Measurements from ENCODE around the gene CEP170B. TPM values are rescaled to one million over a fixed set of nuclear protein-coding genes. Genes with fewer than 3 reads are reported as not detected.

The CEP170B gene
- total and polyA plus RNA-seq, 3 donors from 2014 or later, result 33.9 to 79.7 (median 73.9) TPM

- no peak for DNase-seq
- intact Hi-C loops (cut with DNase I; ENCODE audit: low total_unique reads), result no loop called here
- TF ChIP-seq CTCF (IDR thresholded peaks at IDR 0.05), result no peak
- TF ChIP-seq POLR2A (IDR thresholded peaks at IDR 0.05), result no peak
- 88 to 92% methylated on average over 24 to 29 of the region's 29 CpGs for WGBS, 2 donors
- no peak overlapping the region for H3K27ac ChIP-seq
- H3K4me3 ChIP-seq, result no peak overlapping the region
- H3K4me1 ChIP-seq, result peaks cover 11% of the 10 kb centered on the region
- H3K9me3 ChIP-seq, result no peaks in the 10 kb centered on the region
- no peaks in the 10 kb centered on the region for H3K27me3 ChIP-seq
- H3K36me3 ChIP-seq (ENCODE audit: low read depth, missing control alignments), result no peaks in the 10 kb centered on the region
Observed at GRCh38 chr14:104879201-104879982, 14.3 kb downstream of the CEP170B start.

GRCh38 chr14:104879983-104880565 lies 15.0 kb downstream of the CEP170B start:
- H3K9me3 ChIP-seq, result no peaks in the 10 kb centered on the region
- DNase-seq, result no peak
- H3K27ac ChIP-seq, result no peak overlapping the region
- H3K4me3 ChIP-seq, result no peak overlapping the region
- intact Hi-C loops (cut with DNase I; ENCODE audit: low total_unique reads), result no loop called here
- 92 to 96% methylated on average over 10 to 15 of the region's 15 CpGs for whole genome bisulfite sequencing, 2 donors
- no peaks in the 10 kb centered on the region for H3K36me3 ChIP-seq (ENCODE audit: low read depth, missing control alignments)
- peaks cover 4% of the 10 kb centered on the region for H3K4me1 ChIP-seq
- no peak for TF ChIP-seq CTCF (IDR thresholded peaks at IDR 0.05)
- TF ChIP-seq POLR2A (IDR thresholded peaks at IDR 0.05), result no peak
- no peaks in the 10 kb centered on the region for H3K27me3 ChIP-seq

GRCh38 chr14:104880584-104881210 lies 15.6 kb downstream of the CEP170B start:
- no peak overlapping the region for H3K27ac ChIP-seq
- H3K27me3 ChIP-seq, result no peaks in the 10 kb centered on the region
- WGBS, 2 donors, result 76 to 82% methylated on average over 7 of the region's 7 CpGs
- H3K9me3 ChIP-seq, result no peaks in the 10 kb centered on the region
- H3K4me1 ChIP-seq, result no peaks in the 10 kb centered on the region
- intact Hi-C loops (cut with DNase I; ENCODE audit: low total_unique reads), result no loop called here
- H3K4me3 ChIP-seq, result no peak overlapping the region
- H3K36me3 ChIP-seq (ENCODE audit: low read depth, missing control alignments), result no peaks in the 10 kb centered on the region
- no peak for DNase-seq
- TF ChIP-seq CTCF (IDR thresholded peaks at IDR 0.05) (no peak), POLR2A (IDR thresholded peaks at IDR 0.05) (no peak)

GRCh38 chr14:104881369-104881979 lies 16.4 kb downstream of the CEP170B start:
- no peak for TF ChIP-seq CTCF (IDR thresholded peaks at IDR 0.05)
- TF ChIP-seq POLR2A (IDR thresholded peaks at IDR 0.05), result no peak
- no peaks in the 10 kb centered on the region for H3K27me3 ChIP-seq
- no peaks in the 10 kb centered on the region for H3K36me3 ChIP-seq (ENCODE audit: low read depth, missing control alignments)
- H3K4me1 ChIP-seq, result no peaks in the 10 kb centered on the region
- DNase-seq, result no peak
- intact Hi-C loops (cut with DNase I; ENCODE audit: low total_unique reads), result no loop called here
- 61 to 79% methylated on average over 6 to 13 of the region's 13 CpGs for WGBS, 2 donors
- H3K9me3 ChIP-seq, result no peaks in the 10 kb centered on the region
- H3K27ac ChIP-seq, result no peak overlapping the region
- no peak overlapping the region for H3K4me3 ChIP-seq

Measured in testis (tissue), 3 donors.